NT2/D1 (cell line): Measurements from ENCODE around the gene ZNF560.
"Not testable (repeated sequence)": the region's sequence is repeated elsewhere in the genome, so short reads cannot be mapped to it uniquely, and the experiment has no call there.

Experiments used
- YY1 ChIP-seq: IDR thresholded peaks from 2 replicates; pipeline ENCODE4 v1.6.1; 2011; ENCODE audit not compliant: insufficient read length, insufficient read depth
- ZNF274 ChIP-seq: IDR thresholded peaks from 2 replicates; pipeline ENCODE4 v1.6.1; 2011; ENCODE audit warnings: mild to moderate bottlenecking, low read depth, low read length

- not testable (repeated sequence) for TF ChIP-seq ZNF274, YY1
These were observed 42.9 kb upstream of the ZNF560 start for GRCh38 chr19:9541281-9541680.
